CD4-positive, alpha-beta memory T cell (primary cell): ENCODE measurements around the gene MAP6. TPM values are rescaled to one million over a fixed set of nuclear protein-coding genes. Genes with fewer than 3 reads are reported as not detected.
A peak's percentile ranks its signal among the peaks of the same experiment; 100 is the strongest.

Experiments used
- CTCF ChIA-PET: fragments of 350-600 bp; sonication (Branson Sonifier 250); formaldehyde crosslinking; loops from one replicate; lab custom pipeline; 2021; ENCODE audit warnings: inconsistent platforms; ENCODE audit not compliant: partially characterized antibody; lab: Charles Lee
- POLR2A ChIA-PET: fragments of 350-600 bp; sonication (Branson Sonifier 250); formaldehyde crosslinking; loops from one replicate; lab custom pipeline; 2021; ENCODE audit not compliant: partially characterized antibody; lab: Charles Lee
- DNase-seq, 5 donors: peaks; one replicate each; pipeline versions ENCODE4 v3.0.0 to v3.0.0-alpha.2; 2020 to 2022; ENCODE audit warnings: mixed read lengths in 1 of 5
- H3K27ac ChIP-seq: one replicate; pipeline ENCODE4 v1.7.0; 2013; ENCODE audit warnings: low read depth, low read length
- H3K27me3 ChIP-seq: 2 replicates; pipeline ENCODE4 v1.7.0; 2013; ENCODE audit warnings: mild to moderate bottlenecking, low read length, moderate library complexity; ENCODE audit not compliant: insufficient read depth
- H3K36me3 ChIP-seq: 2 replicates; pipeline ENCODE4 v1.7.0; 2013; ENCODE audit warnings: mild to moderate bottlenecking, low read length, moderate library complexity; ENCODE audit not compliant: insufficient read depth
- H3K4me1 ChIP-seq: 2 replicates; pipeline ENCODE4 v1.7.0; 2013; ENCODE audit warnings: mild to moderate bottlenecking, low read length, moderate library complexity; ENCODE audit not compliant: insufficient read depth
- H3K4me3 ChIP-seq, 2 donors: one replicate each; pipeline ENCODE4 v1.7.0; 2013; ENCODE audit warnings: low read length in 2 of 2, mild to moderate bottlenecking in 1 of 2
- H3K9me3 ChIP-seq, 2 donors: one replicate each; pipeline ENCODE4 v1.7.0; 2013; ENCODE audit warnings: low read length in 2 of 2, control low read depth in 1 of 2; ENCODE audit not compliant: control insufficient read depth in 1 of 2
- H3K27ac Mint-ChIP-seq, 7 donors: one replicate each; pipeline ENCODE4 v1.8.0; 2020 to 2021; ENCODE audit warnings: mixed read lengths in 7 of 7, mild to moderate bottlenecking in 6 of 7, inconsistent platforms in 3 of 7, moderate library complexity in 3 of 7
- H3K27me3 Mint-ChIP-seq, 2 donors: one replicate each; pipeline ENCODE4 v1.8.0; 2020 to 2021; ENCODE audit warnings: mixed read lengths in 2 of 2
- H3K36me3 Mint-ChIP-seq, 2 donors: one replicate each; pipeline ENCODE4 v1.8.0; 2020 to 2021; ENCODE audit warnings: mixed read lengths in 2 of 2, inconsistent platforms in 1 of 2, mild to moderate bottlenecking in 1 of 2
- H3K4me1 Mint-ChIP-seq, 4 donors: one replicate each; pipeline ENCODE4 v1.8.0; 2020 to 2021; ENCODE audit warnings: mixed read lengths in 4 of 4, mild to moderate bottlenecking in 1 of 4
- H3K4me3 Mint-ChIP-seq, 8 donors: one replicate each; pipeline ENCODE4 v1.8.0; 2020 to 2021; ENCODE audit warnings: mixed read lengths in 8 of 8, mild to moderate bottlenecking in 7 of 8, moderate library complexity in 6 of 8, inconsistent platforms in 3 of 8
- H3K9me3 Mint-ChIP-seq, 8 donors: one replicate each; pipeline ENCODE4 v1.8.0; 2020 to 2021; ENCODE audit warnings: mixed read lengths in 8 of 8, mild to moderate bottlenecking in 5 of 8, inconsistent platforms in 3 of 8, moderate library complexity in 1 of 8
- intact Hi-C: fragments of 100-400 bp; cut with micrococcal nuclease; formaldehyde crosslinking; loops from one replicate; pipeline ENCODE4 v1.15.1; 2023
- polyA plus RNA-seq, 2 donors: library from polyadenylated mRNA; unstranded; fragments of 300-500 nt; fragmentation: Illumina TruSeq; gene quantifications; one replicate each; pipeline ENCODE4 v1.2.3, GENCODE V29; 2021
- total RNA-seq, 2 experiments: library from RNA; stranded (reverse); gene quantifications; one replicate each; pipeline ENCODE4 v1.2.3, GENCODE V29; 2021

Gene MAP6
- total and polyA plus RNA-seq, 4 experiments from 2014 or later = not detected

DNA sequence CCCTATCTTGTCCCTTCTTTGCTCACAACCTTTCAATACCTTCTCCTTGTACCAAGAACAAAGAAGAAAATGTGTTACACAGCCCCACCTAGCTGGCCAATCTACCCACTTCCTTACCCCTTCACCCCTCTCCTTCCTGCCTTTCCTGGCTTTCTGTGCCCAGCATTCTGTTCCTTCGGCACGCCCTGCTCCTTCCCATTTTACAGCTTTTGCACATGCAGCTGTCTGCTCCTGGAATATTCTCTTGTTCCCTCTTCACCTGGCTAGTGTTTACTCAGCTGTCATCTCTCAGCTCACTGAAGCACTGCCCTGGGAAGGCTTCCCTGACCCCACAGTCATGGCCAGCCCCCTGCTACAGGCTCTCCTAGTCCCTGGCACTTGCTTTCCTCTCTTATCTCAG lies 76.1 kb downstream of the MAP6 start:
- ChIA-PET CTCF (interaction anchor here (1.0 to 1.8 kb wide), 3 partner anchors 8 to 17 kb away, joined by 4 to 5 read pairs (median 5); no protein-coding TSS in a partner anchor), POLR2A (no interaction called here)
- Mint-ChIP-seq H3K36me3 (no peaks in the 10 kb centered on the region), H3K27me3 (peaks cover 0 to 1% of the 10 kb centered on the region in 2 donors), H3K4me3 (peak overlapping the region in 1 of 8 donors; percentile 42), H3K4me1 (peaks cover 9 to 15% (median 12%) of the 10 kb centered on the region in 4 donors), H3K9me3 (no peaks in the 10 kb centered on the region), H3K27ac (peak overlapping the region in 2 of 7 donors; percentile 29 to 31)
- peaks cover 9% of the 10 kb centered on the region for H3K4me1 ChIP-seq
- no peak overlapping the region for H3K27ac ChIP-seq
- intact Hi-C loops = loop anchor here (1.0 kb wide), 1 partner anchor 45 kb away; no protein-coding TSS in a partner anchor
- no peaks in the 10 kb centered on the region for H3K27me3 ChIP-seq
- DNase-seq = no peak
- H3K4me3 ChIP-seq = no peak overlapping the region
- no peaks in the 10 kb centered on the region for H3K9me3 ChIP-seq
- no peaks in the 10 kb centered on the region for H3K36me3 ChIP-seq

GRCh38 chr11:75591966-75592365 lies 76.9 kb downstream of the MAP6 start:
- no peak overlapping the region for H3K27ac ChIP-seq
- CTCF ChIA-PET = interaction anchor here (1.0 to 1.8 kb wide), 3 partner anchors 9 to 16 kb away, joined by 4 to 5 read pairs (median 5); no protein-coding TSS in a partner anchor
- no peak overlapping the region for H3K4me3 ChIP-seq
- Mint-ChIP-seq H3K27ac (no peak overlapping the region), H3K4me1 (peaks cover 9 to 15% (median 12%) of the 10 kb centered on the region in 4 donors), H3K27me3 (peaks cover 0 to 1% of the 10 kb centered on the region in 2 donors), H3K9me3 (no peaks in the 10 kb centered on the region), H3K4me3 (no peak overlapping the region), H3K36me3 (no peaks in the 10 kb centered on the region)
- intact Hi-C loops = loop anchor here (1.0 kb wide), 1 partner anchor 45 kb away; no protein-coding TSS in a partner anchor
- no peaks in the 10 kb centered on the region for H3K36me3 ChIP-seq
- H3K27me3 ChIP-seq = no peaks in the 10 kb centered on the region
- peaks cover 9% of the 10 kb centered on the region for H3K4me1 ChIP-seq
- no peak for DNase-seq
- H3K9me3 ChIP-seq = no peaks in the 10 kb centered on the region
- POLR2A ChIA-PET = no interaction called here

DNA sequence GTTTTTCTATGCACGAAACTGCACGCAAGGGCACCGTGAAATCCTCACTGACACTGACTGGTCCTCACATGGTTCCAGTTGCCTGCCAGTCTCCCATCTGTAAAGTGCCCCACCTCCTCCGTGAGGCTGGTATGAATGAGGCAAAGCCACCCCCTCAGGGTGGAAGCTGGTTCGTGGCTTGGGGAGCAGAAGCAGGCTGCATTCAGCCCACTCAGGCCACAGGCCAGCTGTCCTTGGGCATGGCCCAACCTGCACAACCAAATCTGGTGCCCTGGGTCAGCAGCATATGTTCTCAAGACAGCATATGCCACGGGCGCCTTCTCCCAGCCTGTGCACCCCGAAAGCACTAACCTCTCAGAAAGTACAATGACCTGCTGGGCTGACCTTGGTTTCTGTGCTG lies 77.5 kb downstream of the MAP6 start:
- no peak overlapping the region for H3K4me3 ChIP-seq
- H3K36me3 ChIP-seq = no peaks in the 10 kb centered on the region
- H3K9me3 ChIP-seq = no peaks in the 10 kb centered on the region
- intact Hi-C loops = no loop called here
- Mint-ChIP-seq H3K27me3 (peaks cover 0 to 1% of the 10 kb centered on the region in 2 donors), H3K9me3 (no peaks in the 10 kb centered on the region), H3K36me3 (no peaks in the 10 kb centered on the region), H3K4me3 (no peak overlapping the region), H3K27ac (no peak overlapping the region), H3K4me1 (peaks cover 9 to 15% (median 12%) of the 10 kb centered on the region in 4 donors)
- peaks cover 9% of the 10 kb centered on the region for H3K4me1 ChIP-seq
- ChIA-PET CTCF (interaction anchor here (0.6 to 1.8 kb wide), 6 partner anchors 8 to 340 kb away, joined by 3 to 5 read pairs (median 4); no protein-coding TSS in a partner anchor), POLR2A (no interaction called here)
- H3K27ac ChIP-seq = no peak overlapping the region
- DNase-seq = no peak
- H3K27me3 ChIP-seq = no peaks in the 10 kb centered on the region

DNA sequence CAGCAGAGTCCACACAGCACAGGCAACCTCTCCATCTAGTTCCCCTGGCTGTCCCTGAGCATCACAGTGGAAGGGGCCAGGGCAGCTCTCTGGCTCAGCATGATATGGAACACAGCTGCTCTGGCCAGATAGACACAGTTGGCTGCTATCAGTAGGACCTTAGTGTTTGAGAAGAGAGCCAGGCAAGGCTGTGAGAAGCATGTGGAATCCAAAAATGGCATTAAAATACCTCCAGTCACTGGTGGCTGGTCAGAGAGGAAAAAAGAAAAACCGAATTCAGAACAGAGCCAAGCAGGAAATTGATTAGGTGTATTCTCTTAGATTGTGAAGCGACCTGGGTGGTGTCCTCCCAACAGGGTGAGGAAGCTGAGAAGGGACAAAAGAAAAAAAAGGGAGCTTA lies 78.9 kb downstream of the MAP6 start:
- CTCF ChIA-PET = interaction anchor here (1.5 to 1.7 kb wide), 4 partner anchors 12 to 58 kb away, joined by 4 to 5 read pairs (median 4); no protein-coding TSS in a partner anchor
- H3K4me3 ChIP-seq = no peak overlapping the region
- Mint-ChIP-seq H3K27ac (peak overlapping the region in 1 of 7 donors; percentile 22), H3K4me3 (no peak overlapping the region), H3K9me3 (no peaks in the 10 kb centered on the region), H3K36me3 (no peaks in the 10 kb centered on the region), H3K27me3 (no peaks in the 10 kb centered on the region), H3K4me1 (peaks cover 10 to 18% (median 12%) of the 10 kb centered on the region in 4 donors)
- POLR2A ChIA-PET = no interaction called here
- DNase-seq = no peak
- H3K36me3 ChIP-seq = no peaks in the 10 kb centered on the region
- no peaks in the 10 kb centered on the region for H3K9me3 ChIP-seq
- intact Hi-C loops = loop anchor here (10.0 kb wide), 1 partner anchor 225 kb away; the partner anchor contains the start of gene UVRAG
- no peak overlapping the region for H3K27ac ChIP-seq
- peaks cover 9% of the 10 kb centered on the region for H3K4me1 ChIP-seq
- H3K27me3 ChIP-seq = no peaks in the 10 kb centered on the region

GRCh38 chr11:75589051-75589450 lies 79.8 kb downstream of the MAP6 start:
- intact Hi-C loops = loop anchor here (10.0 kb wide), 1 partner anchor 226 kb away; the partner anchor contains the start of gene UVRAG
- peak overlapping the region in 1 of 7 donors; percentile 22 for H3K27ac Mint-ChIP-seq
- POLR2A ChIA-PET = no interaction called here
- H3K27me3 Mint-ChIP-seq = no peaks in the 10 kb centered on the region
- no peaks in the 10 kb centered on the region for H3K36me3 Mint-ChIP-seq
- H3K4me3 Mint-ChIP-seq = no peak overlapping the region
- peaks cover 11 to 21% (median 14%) of the 10 kb centered on the region in 4 donors for H3K4me1 Mint-ChIP-seq
- Histone ChIP-seq H3K9me3 (no peaks in the 10 kb centered on the region), H3K27me3 (no peaks in the 10 kb centered on the region), H3K27ac (no peak overlapping the region), H3K4me3 (no peak overlapping the region), H3K36me3 (no peaks in the 10 kb centered on the region), H3K4me1 (peaks cover 9% of the 10 kb centered on the region)
- no peak for DNase-seq
- H3K9me3 Mint-ChIP-seq = no peaks in the 10 kb centered on the region
- CTCF ChIA-PET = no interaction called here

DNA sequence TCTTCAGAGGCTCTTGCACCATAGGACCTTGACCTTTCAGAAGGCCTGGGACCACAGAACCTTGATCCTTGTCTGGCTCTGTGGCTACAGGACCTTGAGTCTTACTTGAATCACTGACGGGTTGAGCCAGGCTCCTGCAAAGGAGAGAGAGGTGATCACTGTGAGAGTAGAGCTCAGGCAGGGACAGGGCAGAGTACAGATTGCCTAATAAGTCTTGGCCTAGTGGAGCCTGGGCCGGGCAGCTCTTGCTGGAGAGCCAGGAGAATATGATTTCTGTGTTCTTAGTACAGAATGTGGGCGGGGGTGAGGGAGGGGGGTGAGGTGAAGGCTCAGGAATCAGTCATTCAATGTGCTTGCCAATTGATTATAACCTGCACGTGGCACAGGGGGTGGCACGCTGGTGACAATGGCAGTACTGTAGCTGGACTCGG lies 80.8 kb downstream of the MAP6 start:
- H3K9me3 ChIP-seq = no peaks in the 10 kb centered on the region
- H3K4me1 ChIP-seq = peaks cover 9% of the 10 kb centered on the region
- no peaks in the 10 kb centered on the region for H3K36me3 Mint-ChIP-seq
- no peak overlapping the region for H3K4me3 ChIP-seq
- intact Hi-C loops = loop anchor here (10.0 kb wide), 1 partner anchor 227 kb away; the partner anchor contains the start of gene UVRAG
- H3K4me1 Mint-ChIP-seq = peaks cover 11 to 20% (median 15%) of the 10 kb centered on the region in 4 donors
- H3K27me3 ChIP-seq = no peaks in the 10 kb centered on the region
- CTCF ChIA-PET = no interaction called here
- POLR2A ChIA-PET = no interaction called here
- H3K4me3 Mint-ChIP-seq = no peak overlapping the region
- H3K27ac Mint-ChIP-seq = no peak overlapping the region
- H3K27me3 Mint-ChIP-seq = no peaks in the 10 kb centered on the region
- no peaks in the 10 kb centered on the region for H3K9me3 Mint-ChIP-seq
- no peak for DNase-seq
- H3K27ac ChIP-seq = no peak overlapping the region
- H3K36me3 ChIP-seq = no peaks in the 10 kb centered on the region

GRCh38 chr11:75586395-75586794 lies 82.4 kb downstream of the MAP6 start:
- Mint-ChIP-seq H3K27me3 (no peaks in the 10 kb centered on the region), H3K9me3 (peaks cover 0 to 2% (median 0%) of the 10 kb centered on the region in 8 donors), H3K27ac (no peak overlapping the region), H3K4me1 (peaks cover 8 to 19% (median 15%) of the 10 kb centered on the region in 4 donors), H3K36me3 (no peaks in the 10 kb centered on the region), H3K4me3 (no peak overlapping the region)
- Histone ChIP-seq H3K36me3 (no peaks in the 10 kb centered on the region), H3K4me3 (no peak overlapping the region), H3K9me3 (no peaks in the 10 kb centered on the region), H3K27me3 (no peaks in the 10 kb centered on the region), H3K4me1 (peaks cover 11% of the 10 kb centered on the region), H3K27ac (no peak overlapping the region)
- DNase-seq = no peak
- POLR2A ChIA-PET = no interaction called here
- CTCF ChIA-PET = interaction anchor here (0.7 to 1.1 kb wide), 4 partner anchors 9 to 13 kb away, joined by 3 to 4 read pairs (median 3); no protein-coding TSS in a partner anchor
- intact Hi-C loops = loop anchor here (10.0 kb wide), 1 partner anchor 228 kb away; the partner anchor contains the start of gene UVRAG
